ENCODE measurements around the gene ZNF536. TPM values are rescaled to one million over a fixed set of nuclear protein-coding genes. Genes with fewer than 3 reads are reported as not detected.

Gene ZNF536
- total and polyA plus RNA-seq, 9 of the 15 experiments (the other 6 are each of a cell fraction or from before 2014, with no cell fraction given), result not detected

GRCh38 chr19:30362156-30362754 lies 9.9 kb upstream of the ZNF536 start:
- POLR2A ChIA-PET, result no interaction called here
- Histone ChIP-seq H3K27ac (ENCODE audit: extremely low read depth, low read depth, low read length) (no peak overlapping the region), H3K79me2 (ENCODE audit: control insufficient read depth, insufficient read depth, low read length) (no peaks in the 10 kb centered on the region), H3K4me3 (no peak overlapping the region), H3K27me3 (ENCODE audit: control insufficient read depth in 2 of 2, insufficient read depth in 2 of 2, low read length in 2 of 2) (peaks cover 11 to 41% of the 10 kb centered on the region in 2 experiments), H3K4me2 (ENCODE audit: insufficient read depth, low read length) (no peak overlapping the region), H3K9me3 (replicated peaks; ENCODE audit: control insufficient read depth, insufficient read depth, low read depth, low read length) (no peaks in the 10 kb centered on the region), H3K9me1 (ENCODE audit: control insufficient read depth, insufficient read depth, low read length) (peaks cover 3% of the 10 kb centered on the region), H3K36me3 (ENCODE audit: control insufficient read depth, insufficient read depth, low read length) (no peaks in the 10 kb centered on the region), H3K4me1 (replicated peaks in 1 of 2; ENCODE audit: control insufficient read depth in 2 of 2, insufficient read depth in 2 of 2, low read length in 2 of 2) (no peaks in the 10 kb centered on the region), H2AFZ (ENCODE audit: low read depth, low read length) (no peak overlapping the region), H3K9ac (ENCODE audit: insufficient read depth in 1 of 2, low read depth in 2 of 2, low read length in 2 of 2) (no peak overlapping the region), H4K20me1 (replicated peaks; ENCODE audit: control insufficient read depth, insufficient read depth, low read length) (0 out of 2 replicates have a peak, but pooled peaks cover 4% of the 10 kb centered on the region)
- in situ Hi-C loops (cut with MboI), result no loop called here
- BruUV-seq (replicated peaks), result no TSS peak
- ATAC-seq (no peak), DNase-seq (ENCODE audit: extremely low read depth in 1 of 4, low spot score in 3 of 4) (no peak), FAIRE-seq (no peak)
- 0% methylated on average over 6 of the region's 6 CpGs for WGBS (ENCODE audit: insufficient coverage, low coverage, missing lambda C conversion rate)
- intact Hi-C loops (cut with micrococcal nuclease), result no loop called here
- no peak for TF ChIP-seq ZFP30 (CRISPR knock-in tag; IDR thresholded peaks at IDR 0.05; ENCODE audit: borderline replicate concordance)
- CTCF ChIA-PET (ENCODE audit: low intra/inter-chr PET ratio), result no interaction called here

GRCh38 chr19:30363073-30363472 lies 9.1 kb upstream of the ZNF536 start:
- H2AFZ ChIP-seq (ENCODE audit: low read depth, low read length), result no peak overlapping the region
- no peak for FAIRE-seq
- H3K9me1 ChIP-seq (ENCODE audit: control insufficient read depth, insufficient read depth, low read length), result peaks cover 3% of the 10 kb centered on the region
- no peak for TF ChIP-seq SPI1 (IDR thresholded peaks at IDR 0.05; ENCODE audit: borderline replicate concordance, low read depth, low read length)
- no peaks in the 10 kb centered on the region for H3K79me2 ChIP-seq (ENCODE audit: control insufficient read depth, insufficient read depth, low read length)
- ATAC-seq, result no peak
- H3K27ac ChIP-seq (ENCODE audit: extremely low read depth, low read depth, low read length), result no peak overlapping the region
- BruUV-seq (replicated peaks), result no TSS peak
- H4K20me1 ChIP-seq (replicated peaks; ENCODE audit: control insufficient read depth, insufficient read depth, low read length), result 0 out of 2 replicates have a peak, but pooled peaks cover 3% of the 10 kb centered on the region
- ChIA-PET CTCF (ENCODE audit: low intra/inter-chr PET ratio) (no interaction called here), POLR2A (no interaction called here)
- no peaks in the 10 kb centered on the region for H3K4me1 ChIP-seq (replicated peaks in 1 of 2; ENCODE audit: control insufficient read depth in 2 of 2, insufficient read depth in 2 of 2, low read length in 2 of 2)
- H3K27me3 ChIP-seq (ENCODE audit: control insufficient read depth in 2 of 2, insufficient read depth in 2 of 2, low read length in 2 of 2), result peaks cover 11 to 48% of the 10 kb centered on the region in 2 experiments
- no peak overlapping the region for H3K4me2 ChIP-seq (ENCODE audit: insufficient read depth, low read length)
- H3K9me3 ChIP-seq (replicated peaks; ENCODE audit: control insufficient read depth, insufficient read depth, low read depth, low read length), result no peaks in the 10 kb centered on the region
- no peak overlapping the region for H3K4me3 ChIP-seq
- WGBS (ENCODE audit: insufficient coverage, low coverage, missing lambda C conversion rate), result 0% methylated on average over 9 of the region's 11 CpGs
- DNase-seq (ENCODE audit: extremely low read depth in 1 of 4, low spot score in 3 of 4), result no peak
- no peak overlapping the region for H3K9ac ChIP-seq (ENCODE audit: insufficient read depth in 1 of 2, low read depth in 2 of 2, low read length in 2 of 2)
- intact Hi-C loops (cut with micrococcal nuclease) (no loop called here), in situ Hi-C loops (cut with MboI) (no loop called here)
- no peaks in the 10 kb centered on the region for H3K36me3 ChIP-seq (ENCODE audit: control insufficient read depth, insufficient read depth, low read length)
